Neural progenitor cell (in vitro differentiated cells): ENCODE results near the gene EID1. TPM values are rescaled to one million over a fixed set of nuclear protein-coding genes. Genes with fewer than 3 reads are reported as not detected.

Experiments
- DNase-seq: peaks from one replicate; pipeline ENCODE4 v3.0.0-alpha.2; 2016; ENCODE audit warnings: low spot score
- H2AFZ ChIP-seq: fragments of 200-600 bp; sonication (generic); replicated peaks from 2 replicates; pipeline ENCODE4 v1.6.1; 2016; ENCODE audit warnings: antibody characterized with exemption
- H3F3A ChIP-seq: fragments of 200-600 bp; sonication (generic); 2 replicates; pipeline ENCODE4 v1.6.1; 2016; ENCODE audit warnings: antibody characterized with exemption, low read depth
- H3K27ac ChIP-seq: fragments of 200-600 bp; sonication (generic); 2 replicates; pipeline ENCODE4 v1.5.1; 2016; ENCODE audit warnings: mild to moderate bottlenecking
- H3K27me3 ChIP-seq: fragments of 200-600 bp; sonication (generic); 2 replicates; pipeline ENCODE4 v1.6.1; 2016; ENCODE audit warnings: mild to moderate bottlenecking, moderate library complexity
- H3K36me3 ChIP-seq: fragments of 200-600 bp; sonication (generic); 2 replicates; pipeline ENCODE4 v1.5.1; 2016
- H3K4me1 ChIP-seq: fragments of 200-600 bp; sonication (generic); 2 replicates; pipeline ENCODE4 v1.6.1; 2016; ENCODE audit warnings: mixed run types
- H3K4me2 ChIP-seq: fragments of 200-600 bp; sonication (generic); 2 replicates; pipeline ENCODE4 v1.6.1; 2016
- H3K4me3 ChIP-seq: fragments of 200-600 bp; sonication (generic); 2 replicates; pipeline ENCODE4 v1.5.1; 2016
- H3K79me2 ChIP-seq: fragments of 200-600 bp; sonication (generic); 2 replicates; pipeline ENCODE4 v1.6.1; 2016; ENCODE audit warnings: low read depth
- H3K9ac ChIP-seq: fragments of 200-600 bp; sonication (generic); 2 replicates; pipeline ENCODE4 v1.6.1; 2016
- H3K9me3 ChIP-seq: fragments of 200-600 bp; sonication (generic); 2 replicates; pipeline ENCODE4 v1.5.1; 2016; ENCODE audit warnings: low read depth
- H4K20me1 ChIP-seq: fragments of 200-600 bp; sonication (generic); 2 replicates; pipeline ENCODE4 v1.6.1; 2016; ENCODE audit warnings: low read depth
- H3K27ac Mint-ChIP-seq: 3 replicates; pipeline ENCODE4 v1.8.0; 2021; ENCODE audit warnings: mixed read lengths
- H3K27me3 Mint-ChIP-seq: 2 replicates; pipeline ENCODE4 v1.8.0; 2022; ENCODE audit warnings: low read depth, mild to moderate bottlenecking, inconsistent platforms, moderate library complexity, mixed read lengths; ENCODE audit not compliant: insufficient read depth
- H3K36me3 Mint-ChIP-seq: 3 replicates; pipeline ENCODE4 v1.8.0; 2021; ENCODE audit warnings: mixed read lengths
- H3K4me1 Mint-ChIP-seq: 3 replicates; pipeline ENCODE4 v1.8.0; 2021; ENCODE audit warnings: mixed read lengths
- H3K4me3 Mint-ChIP-seq: 3 replicates; pipeline ENCODE4 v1.8.0; 2021; ENCODE audit warnings: mild to moderate bottlenecking, moderate library complexity, mixed read lengths
- H3K9me3 Mint-ChIP-seq: 3 replicates; pipeline ENCODE4 v1.8.0; 2020; ENCODE audit warnings: mixed read lengths
- CTCF ChIP-seq: fragments of 200-600 bp; sonication (generic); IDR thresholded peaks from 2 replicates; pipeline ENCODE4 v1.5.1; 2017; ENCODE audit warnings: antibody characterized with exemption, mild to moderate bottlenecking
- EZH2 ChIP-seq: fragments of 200-600 bp; sonication (generic); IDR thresholded peaks from 2 replicates; pipeline ENCODE4 v1.6.1; 2017; ENCODE audit warnings: antibody characterized with exemption, mild to moderate bottlenecking, moderate library complexity
- EZH2phosphoT487 ChIP-seq: fragments of 200-600 bp; sonication (generic); IDR thresholded peaks from 2 replicates; pipeline ENCODE4 v1.6.1; 2017; ENCODE audit warnings: antibody characterized with exemption
- total RNA-seq: library from RNA; depleted of rRNA; stranded (reverse); fragments of >200 nt; gene quantifications from 2 replicates; pipeline ENCODE4 v1.2.3, GENCODE V29; 2015; ENCODE audit warnings: low replicate concordance

The EID1 gene
- total RNA-seq, 1 donor from 2014 or later, result 292 TPM

- Histone ChIP-seq H3K27me3 (no peaks in the 10 kb centered on the region), H3K4me2 (no peak overlapping the region), H3K4me3 (no peak overlapping the region), H3K79me2 (no peaks in the 10 kb centered on the region), H3F3A (peaks cover 5% of the 10 kb centered on the region), H2AFZ (no peak overlapping the region), H3K27ac (no peak overlapping the region), H4K20me1 (no peaks in the 10 kb centered on the region), H3K9me3 (no peaks in the 10 kb centered on the region), H3K4me1 (peaks cover 24% of the 10 kb centered on the region), H3K36me3 (no peaks in the 10 kb centered on the region), H3K9ac (no peak overlapping the region)
- no peak for TF ChIP-seq EZH2phosphoT487
- no peak for TF ChIP-seq CTCF
- no peaks in the 10 kb centered on the region for H3K36me3 Mint-ChIP-seq
- H3K4me3 Mint-ChIP-seq, result no peak overlapping the region
- no peak overlapping the region for H3K27ac Mint-ChIP-seq
- no peak for DNase-seq
- H3K9me3 Mint-ChIP-seq, result no peaks in the 10 kb centered on the region
- H3K4me1 Mint-ChIP-seq, result peaks cover 15% of the 10 kb centered on the region
- no peaks in the 10 kb centered on the region for H3K27me3 Mint-ChIP-seq
Observed at GRCh38 chr15:48859426-48859825, 18.5 kb upstream of the EID1 start.

- H3K79me2 ChIP-seq, result no peaks in the 10 kb centered on the region
- H3K36me3 ChIP-seq, result no peaks in the 10 kb centered on the region
- no peaks in the 10 kb centered on the region for H4K20me1 ChIP-seq
- no peaks in the 10 kb centered on the region for H3K27me3 ChIP-seq
- DNase-seq, result peak; percentile 79
- H3K4me3 ChIP-seq, result no peak overlapping the region
- H3K36me3 Mint-ChIP-seq, result no peaks in the 10 kb centered on the region
- H3K27ac Mint-ChIP-seq, result no peak overlapping the region
- H2AFZ ChIP-seq, result peak overlapping the region; percentile 89
- H3K27me3 Mint-ChIP-seq, result no peaks in the 10 kb centered on the region
- no peak overlapping the region for H3K27ac ChIP-seq
- TF ChIP-seq CTCF (peak; percentile 99), EZH2phosphoT487 (no peak)
- H3K4me1 ChIP-seq, result peaks cover 30% of the 10 kb centered on the region
- H3K9ac ChIP-seq, result no peak overlapping the region
- H3K4me1 Mint-ChIP-seq, result peaks cover 22% of the 10 kb centered on the region
- no peak overlapping the region for H3K4me2 ChIP-seq
- H3K9me3 ChIP-seq, result no peaks in the 10 kb centered on the region
- no peaks in the 10 kb centered on the region for H3K9me3 Mint-ChIP-seq
- no peak overlapping the region for H3K4me3 Mint-ChIP-seq
- peaks cover 5% of the 10 kb centered on the region for H3F3A ChIP-seq
Observed at GRCh38 chr15:48861813-48862431, 16.0 kb upstream of the EID1 start.

GRCh38 chr15:48862705-48863104 is 15.2 kb upstream of the EID1 start:
- Histone ChIP-seq H3K27me3 (no peaks in the 10 kb centered on the region), H3K36me3 (no peaks in the 10 kb centered on the region), H3K4me3 (no peak overlapping the region), H3F3A (peaks cover 5% of the 10 kb centered on the region), H2AFZ (peak overlapping the region; percentile 89), H3K4me2 (no peak overlapping the region), H4K20me1 (no peaks in the 10 kb centered on the region), H3K4me1 (peaks cover 26% of the 10 kb centered on the region), H3K27ac (no peak overlapping the region), H3K9me3 (no peaks in the 10 kb centered on the region), H3K79me2 (no peaks in the 10 kb centered on the region), H3K9ac (no peak overlapping the region)
- H3K4me3 Mint-ChIP-seq, result no peak overlapping the region
- H3K27ac Mint-ChIP-seq, result no peak overlapping the region
- no peak for TF ChIP-seq EZH2
- TF ChIP-seq EZH2phosphoT487, result no peak
- H3K36me3 Mint-ChIP-seq, result no peaks in the 10 kb centered on the region
- H3K4me1 Mint-ChIP-seq, result peaks cover 18% of the 10 kb centered on the region
- no peaks in the 10 kb centered on the region for H3K9me3 Mint-ChIP-seq
- H3K27me3 Mint-ChIP-seq, result no peaks in the 10 kb centered on the region
- no peak for DNase-seq

GRCh38 chr15:48865370-48866079 is 12.4 kb upstream of the EID1 start:
- Histone ChIP-seq H3K27ac (no peak overlapping the region), H4K20me1 (no peaks in the 10 kb centered on the region), H3K4me3 (no peak overlapping the region), H3K36me3 (no peaks in the 10 kb centered on the region), H3K9me3 (no peaks in the 10 kb centered on the region), H3K4me1 (peaks cover 34% of the 10 kb centered on the region), H3K27me3 (no peaks in the 10 kb centered on the region), H3K9ac (no peak overlapping the region), H2AFZ (peak overlapping the region; percentile 64), H3K4me2 (peak overlapping the region; percentile 53), H3F3A (peaks cover 5% of the 10 kb centered on the region), H3K79me2 (no peaks in the 10 kb centered on the region)
- peak overlapping the region; percentile 29 for H3K27ac Mint-ChIP-seq
- TF ChIP-seq EZH2phosphoT487 (no peak), EZH2 (no peak), CTCF (no peak)
- H3K27me3 Mint-ChIP-seq, result no peaks in the 10 kb centered on the region
- H3K4me1 Mint-ChIP-seq, result peaks cover 18% of the 10 kb centered on the region
- H3K4me3 Mint-ChIP-seq, result peak overlapping the region; percentile 13
- no peaks in the 10 kb centered on the region for H3K9me3 Mint-ChIP-seq
- H3K36me3 Mint-ChIP-seq, result no peaks in the 10 kb centered on the region
- peak; percentile 62 for DNase-seq
